HG02970 (cell line): ENCODE measurements around the gene METTL5.
"Not testable (repeated sequence)": the region's sequence is repeated elsewhere in the genome, so short reads cannot be mapped to it uniquely, and the experiment has no call there.

Experiments
- ATAC-seq: cut with Tn5 transposase; IDR thresholded peaks from one replicate; pipeline ENCODE4 v1.9.1; 2021; ENCODE audit warnings: mild to moderate bottlenecking, moderate library complexity, moderate number of reproducible peaks; ENCODE audit not compliant: unreplicated experiment, low FRiP score

Gene METTL5

GRCh38 chr2:169824373-169825333 is at the start of gene METTL5:
METTL5 (minus strand) TSS chr2:169824905; CDS start chr2:169824597, 308 bp downstream.
- peak; percentile 67 for ATAC-seq

- ATAC-seq, result no peak
These were observed 47.3 kb upstream of the METTL5 start for GRCh38 chr2:169871994-169872393.

GRCh38 chr2:169871369-169871768 is 46.7 kb upstream of the METTL5 start:
- ATAC-seq, result not testable (repeated sequence)

GRCh38 chr2:169868951-169869350 is 44.2 kb upstream of the METTL5 start:
- ATAC-seq, result no peak

- ATAC-seq, result no peak
These were observed 42.9 kb upstream of the METTL5 start for GRCh38 chr2:169867579-169867978.

- ATAC-seq, result not testable (repeated sequence)
These were observed 41.5 kb upstream of the METTL5 start for GRCh38 chr2:169866230-169866629.

- no peak for ATAC-seq
These were observed 40.8 kb upstream of the METTL5 start for GRCh38 chr2:169865492-169865891.

- ATAC-seq, result no peak
These were observed 38.1 kb upstream of the METTL5 start for GRCh38 chr2:169862816-169863215.

GRCh38 chr2:169860149-169860548 is 35.4 kb upstream of the METTL5 start:
- ATAC-seq, result no peak

- no peak for ATAC-seq
These were observed 34.7 kb upstream of the METTL5 start for GRCh38 chr2:169859423-169859822.

- not testable (repeated sequence) for ATAC-seq
These were observed 30.9 kb upstream of the METTL5 start for GRCh38 chr2:169855281-169856258.

- no peak for ATAC-seq
These were observed 28.4 kb upstream of the METTL5 start for GRCh38 chr2:169853041-169853668.

- no peak for ATAC-seq
These were observed 25.0 kb upstream of the METTL5 start for GRCh38 chr2:169849710-169850109.

GRCh38 chr2:169848959-169849693 is 24.4 kb upstream of the METTL5 start:
- ATAC-seq, result not testable (repeated sequence)

GRCh38 chr2:169845016-169845415 is 20.3 kb upstream of the METTL5 start:
- no peak for ATAC-seq

- not testable (repeated sequence) for ATAC-seq
These were observed 16.9 kb upstream of the METTL5 start for GRCh38 chr2:169841625-169842024.

GRCh38 chr2:169840747-169841142 is 16.0 kb upstream of the METTL5 start:
- no peak for ATAC-seq

- ATAC-seq, result no peak
These were observed 15.4 kb upstream of the METTL5 start for GRCh38 chr2:169839954-169840746.
